Measurements from ENCODE around the gene EXOC6. TPM values are rescaled to one million over a fixed set of nuclear protein-coding genes. Genes with fewer than 3 reads are reported as not detected.
"Not testable (repeated sequence)": the region's sequence is repeated elsewhere in the genome, so short reads cannot be mapped to it uniquely, and the experiment has no call there.

The EXOC6 gene
- total RNA-seq, 1 donor from 2014 or later = 9.1 TPM

GRCh38 chr10:92942226-92942625, 93.9 kb downstream of the EXOC6 start:
- Mint-ChIP-seq H3K4me1 (ENCODE audit: low read depth, unreplicated experiment) (no peaks in the 10 kb centered on the region), H3K36me3 (ENCODE audit: unreplicated experiment) (no peaks in the 10 kb centered on the region), H3K27ac (ENCODE audit: unreplicated experiment) (no peak overlapping the region), H3K9me3 (ENCODE audit: unreplicated experiment) (no peaks in the 10 kb centered on the region), H3K4me3 (ENCODE audit: unreplicated experiment) (no peak overlapping the region), H3K27me3 (ENCODE audit: unreplicated experiment) (no peaks in the 10 kb centered on the region)
- TF ChIP-seq CTCF (IDR thresholded peaks at IDR 0.05; ENCODE audit: partially characterized antibody, unreplicated experiment) = no peak
- no peak for DNase-seq

- no peak overlapping the region for H3K4me3 Mint-ChIP-seq (ENCODE audit: unreplicated experiment)
- no peaks in the 10 kb centered on the region for H3K27me3 Mint-ChIP-seq (ENCODE audit: unreplicated experiment)
- DNase-seq = no peak
- no peaks in the 10 kb centered on the region for H3K4me1 Mint-ChIP-seq (ENCODE audit: low read depth, unreplicated experiment)
- peaks cover 5% of the 10 kb centered on the region for H3K36me3 Mint-ChIP-seq (ENCODE audit: unreplicated experiment)
- no peak for TF ChIP-seq CTCF (IDR thresholded peaks at IDR 0.05; ENCODE audit: partially characterized antibody, unreplicated experiment)
- no peaks in the 10 kb centered on the region for H3K9me3 Mint-ChIP-seq (ENCODE audit: unreplicated experiment)
- no peak overlapping the region for H3K27ac Mint-ChIP-seq (ENCODE audit: unreplicated experiment)
These were observed 98.2 kb downstream of the EXOC6 start for GRCh38 chr10:92946491-92946890.

- not testable (repeated sequence) for H3K9me3 Mint-ChIP-seq (ENCODE audit: unreplicated experiment); H3K4me3 Mint-ChIP-seq (ENCODE audit: unreplicated experiment); DNase-seq; H3K27ac Mint-ChIP-seq (ENCODE audit: unreplicated experiment); H3K27me3 Mint-ChIP-seq (ENCODE audit: unreplicated experiment); H3K36me3 Mint-ChIP-seq (ENCODE audit: unreplicated experiment); H3K4me1 Mint-ChIP-seq (ENCODE audit: low read depth, unreplicated experiment)
These were observed 104.3 kb downstream of the EXOC6 start for GRCh38 chr10:92952573-92952972.

- Mint-ChIP-seq H3K9me3 (ENCODE audit: unreplicated experiment) (no peaks in the 10 kb centered on the region), H3K4me1 (ENCODE audit: low read depth, unreplicated experiment) (peaks cover 9% of the 10 kb centered on the region), H3K36me3 (ENCODE audit: unreplicated experiment) (no peaks in the 10 kb centered on the region), H3K27me3 (ENCODE audit: unreplicated experiment) (peaks cover 4% of the 10 kb centered on the region), H3K4me3 (ENCODE audit: unreplicated experiment) (no peak overlapping the region), H3K27ac (ENCODE audit: unreplicated experiment) (peak overlapping the region; percentile 43)
- TF ChIP-seq CTCF (IDR thresholded peaks at IDR 0.05; ENCODE audit: partially characterized antibody, unreplicated experiment) = no peak
- DNase-seq = no peak
These were observed 109.1 kb downstream of the EXOC6 start for GRCh38 chr10:92957223-92958010.

- Mint-ChIP-seq H3K9me3 (ENCODE audit: unreplicated experiment) (no peaks in the 10 kb centered on the region), H3K4me1 (ENCODE audit: low read depth, unreplicated experiment) (peaks cover 9% of the 10 kb centered on the region), H3K27me3 (ENCODE audit: unreplicated experiment) (peaks cover 4% of the 10 kb centered on the region), H3K36me3 (ENCODE audit: unreplicated experiment) (no peaks in the 10 kb centered on the region), H3K4me3 (ENCODE audit: unreplicated experiment) (no peak overlapping the region), H3K27ac (ENCODE audit: unreplicated experiment) (no peak overlapping the region)
- no peak for TF ChIP-seq CTCF (IDR thresholded peaks at IDR 0.05; ENCODE audit: partially characterized antibody, unreplicated experiment)
- DNase-seq = no peak
These were observed 113.3 kb downstream of the EXOC6 start for GRCh38 chr10:92961638-92962037.

All from glutamatergic neuron (in vitro differentiated cells).